ENCODE measurements around the gene SPX.

GRCh38 chr12:21518451-21518850 lies 7.6 kb upstream of the SPX start:
- TF ChIP-seq CTCF (IDR thresholded peaks at IDR 0.05) (no peak), EZH2phosphoT487 (IDR thresholded peaks at IDR 0.05) (no peak), EZH2 (IDR thresholded peaks at IDR 0.05) (no peak)

Measured in neural progenitor cell (in vitro differentiated cells).